H7 (cell line): ENCODE results near the gene ZC3H11A. TPM values are rescaled to one million over a fixed set of nuclear protein-coding genes. Genes with fewer than 3 reads are reported as not detected.
"Not testable (repeated sequence)": the region's sequence is repeated elsewhere in the genome, so short reads cannot be mapped to it uniquely, and the experiment has no call there.

Experiments
- DNase-seq: peaks from one replicate; pipeline ENCODE4 v3.0.0; 2012
- H3K27me3 ChIP-seq: 2 replicates; pipeline ENCODE4 v1.6.0; 2011; ENCODE audit warnings: mild to moderate bottlenecking, low read length; ENCODE audit not compliant: control insufficient read depth, insufficient read depth
- H3K36me3 ChIP-seq: replicated peaks from 2 replicates; pipeline ENCODE4 v1.5.1; 2011; ENCODE audit warnings: low read length; ENCODE audit not compliant: control insufficient read depth, insufficient read depth
- H3K4me3 ChIP-seq: 2 replicates; pipeline ENCODE4 v1.5.1; 2011; ENCODE audit warnings: low read depth, mild to moderate bottlenecking, control low read depth, low read length, moderate library complexity; ENCODE audit not compliant: insufficient read depth
- total RNA-seq: library from RNA; depleted of rRNA; stranded (reverse); fragments of >200 nt; shearing (Covaris generic); gene quantifications from 2 replicates; pipeline ENCODE4 v1.2.3, GENCODE V29; 2014; rRNA removed

Gene ZC3H11A
- 72.0 and 105 TPM in 2 replicates for total RNA-seq

DNA sequence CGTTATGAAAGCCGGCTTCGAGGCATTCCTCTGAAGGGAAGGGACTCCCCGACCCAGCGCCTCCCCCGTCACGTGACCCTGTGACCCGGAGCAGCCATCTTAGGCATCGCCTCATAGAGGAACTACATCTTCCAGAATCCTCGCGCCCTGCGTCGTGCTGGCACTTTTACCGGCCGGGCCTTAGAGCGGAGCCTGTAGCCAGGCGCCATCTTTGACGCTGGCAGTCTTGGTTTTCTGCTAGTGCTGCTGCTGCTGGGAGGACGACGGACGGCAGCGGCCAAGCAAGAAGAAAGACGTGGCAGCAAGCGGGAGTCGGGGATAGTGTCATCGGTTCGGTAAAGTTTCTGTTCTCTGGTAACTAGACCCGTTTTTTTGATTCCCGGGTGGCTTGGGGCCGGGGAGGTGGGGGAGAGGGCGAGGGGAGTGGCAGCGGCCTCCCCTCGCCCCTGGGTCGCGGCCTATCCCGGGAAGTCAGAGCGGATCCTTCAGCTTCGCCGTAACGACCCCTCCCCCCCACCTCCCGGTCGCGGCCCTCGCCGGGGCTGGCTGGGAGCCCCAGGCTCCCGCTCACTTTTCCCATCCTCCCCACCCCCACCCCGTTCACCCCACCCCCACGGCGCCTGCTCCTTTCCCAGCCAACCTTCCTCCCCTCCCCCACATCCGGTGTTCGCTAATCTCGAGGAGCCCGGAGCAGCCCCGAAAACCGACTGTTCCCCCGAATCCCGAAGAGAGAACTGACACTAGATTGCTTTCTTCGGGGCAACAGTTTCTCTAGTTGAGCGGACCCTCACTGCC lies at the start of gene ZC3H11A, which contains the start of gene ZBED6:
ZC3H11A (plus strand) TSS at position 183 of the 795 bp plus-strand sequence. CDS start 21,448 bp downstream, outside the sequence.
ZBED6 (plus strand) TSS at position 183 of the 795 bp plus-strand sequence. CDS start 1,900 bp downstream, outside the sequence.
- Histone ChIP-seq H3K27me3 (no peaks in the 10 kb centered on the region), H3K36me3 (peaks cover 10% of the 10 kb centered on the region), H3K4me3 (peak within 1 kb of the TSS; percentile 81)
- peak; percentile 93 for DNase-seq

DNA sequence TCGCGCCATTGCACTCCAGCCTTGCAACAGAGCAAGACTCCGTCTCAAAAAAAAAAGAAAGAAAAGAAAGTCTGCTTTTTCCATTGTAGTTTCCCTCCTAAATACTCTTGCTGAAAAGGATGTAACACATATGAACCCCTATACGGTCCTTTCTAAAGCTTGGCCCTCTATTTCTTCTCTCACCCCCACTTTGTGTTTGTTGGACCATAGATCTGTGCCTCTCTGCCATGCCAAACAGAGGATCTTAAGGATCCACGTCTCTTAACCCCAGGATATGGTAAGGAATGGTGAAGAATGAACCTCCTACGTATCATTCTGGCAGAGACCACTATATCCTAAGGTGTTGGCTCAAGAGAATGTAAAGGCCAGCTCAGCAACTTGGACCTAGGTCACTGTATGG lies 49.1 kb upstream of the ZC3H11A start:
- no peaks in the 10 kb centered on the region for H3K36me3 ChIP-seq
- H3K4me3 ChIP-seq, result no peak overlapping the region
- no peak for DNase-seq
- H3K27me3 ChIP-seq, result no peaks in the 10 kb centered on the region

GRCh38 chr1:203751051-203751450 lies 44.4 kb upstream of the ZC3H11A start:
- Histone ChIP-seq H3K27me3 (no peaks in the 10 kb centered on the region), H3K4me3 (no peak overlapping the region)
- DNase-seq, result no peak

GRCh38 chr1:203751618-203752361 lies 43.6 kb upstream of the ZC3H11A start:
- H3K36me3 ChIP-seq, DNase-seq, H3K27me3 ChIP-seq, H3K4me3 ChIP-seq: not testable (repeated sequence)

More at GRCh38 chr1:203751051-203751450, 44.4 kb upstream of the ZC3H11A start:
- no peaks in the 10 kb centered on the region for H3K36me3 ChIP-seq

- H3K4me3 ChIP-seq, result no peak overlapping the region
- H3K27me3 ChIP-seq, result no peaks in the 10 kb centered on the region
- H3K36me3 ChIP-seq, result no peaks in the 10 kb centered on the region
- no peak for DNase-seq
Observed at GRCh38 chr1:203754455-203754864, 41.0 kb upstream of the ZC3H11A start.

DNA sequence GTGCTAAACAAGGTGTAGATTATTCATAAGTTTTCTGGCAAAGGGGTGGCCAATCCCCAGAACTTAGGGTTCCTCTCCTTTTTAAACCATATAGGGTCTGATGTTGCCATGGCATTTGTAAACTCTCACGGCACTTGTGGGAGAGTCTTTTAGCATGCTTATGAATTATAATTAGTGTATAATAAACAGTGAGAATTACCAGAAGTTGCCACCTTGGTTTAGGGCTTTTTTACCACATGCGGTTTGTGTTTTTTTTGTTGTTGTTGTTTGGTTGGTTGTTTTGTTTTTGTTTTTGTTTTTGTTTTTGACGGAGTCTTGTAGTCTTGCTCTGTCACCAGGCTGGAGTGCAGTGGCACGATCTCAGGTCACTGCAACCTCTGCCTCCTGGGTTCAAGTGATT lies 39.4 kb upstream of the ZC3H11A start:
- Histone ChIP-seq H3K4me3 (no peak overlapping the region), H3K36me3 (no peaks in the 10 kb centered on the region), H3K27me3 (no peaks in the 10 kb centered on the region)
- no peak for DNase-seq

DNA sequence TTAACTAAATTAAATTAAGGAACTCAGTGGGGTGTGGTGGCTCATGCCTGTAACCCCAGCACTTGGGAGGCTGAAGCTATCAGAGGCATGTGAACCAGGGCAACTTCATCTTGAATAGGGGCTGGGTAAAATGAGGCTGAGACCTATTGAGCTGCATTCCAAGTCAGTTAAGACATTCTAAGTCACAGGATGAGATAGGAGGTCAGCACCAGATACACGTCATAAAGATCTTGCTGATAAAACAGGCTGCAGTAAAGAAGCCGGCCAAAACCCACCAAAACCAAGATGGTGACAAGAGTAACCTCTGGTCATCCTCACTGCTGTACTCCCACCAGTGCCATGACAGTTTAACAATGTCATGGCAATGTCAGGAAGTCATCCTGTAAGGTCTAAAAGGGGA lies 36.7 kb upstream of the ZC3H11A start:
- DNase-seq, H3K4me3 ChIP-seq, H3K36me3 ChIP-seq, H3K27me3 ChIP-seq: not testable (repeated sequence)

- H3K4me3 ChIP-seq, result no peak overlapping the region
- no peaks in the 10 kb centered on the region for H3K36me3 ChIP-seq
- no peaks in the 10 kb centered on the region for H3K27me3 ChIP-seq
- no peak for DNase-seq
Observed at GRCh38 chr1:203760506-203760905, 34.9 kb upstream of the ZC3H11A start.

- not testable (repeated sequence) for DNase-seq
Observed at GRCh38 chr1:203761958-203762357, 33.5 kb upstream of the ZC3H11A start.

GRCh38 chr1:203763505-203763904 lies 31.9 kb upstream of the ZC3H11A start:
- no peak for DNase-seq
- H3K27me3 ChIP-seq, result no peaks in the 10 kb centered on the region
- H3K4me3 ChIP-seq, result no peak overlapping the region

More at GRCh38 chr1:203761958-203762357, 33.5 kb upstream of the ZC3H11A start:
- H3K27me3 ChIP-seq, H3K4me3 ChIP-seq, H3K36me3 ChIP-seq: not testable (repeated sequence)

GRCh38 chr1:203764105-203765028 lies 31.1 kb upstream of the ZC3H11A start:
- DNase-seq, result no peak
- Histone ChIP-seq H3K4me3 (no peak overlapping the region), H3K27me3 (no peaks in the 10 kb centered on the region), H3K36me3 (no peaks in the 10 kb centered on the region)

More at GRCh38 chr1:203763505-203763904, 31.9 kb upstream of the ZC3H11A start:
- no peaks in the 10 kb centered on the region for H3K36me3 ChIP-seq

DNA sequence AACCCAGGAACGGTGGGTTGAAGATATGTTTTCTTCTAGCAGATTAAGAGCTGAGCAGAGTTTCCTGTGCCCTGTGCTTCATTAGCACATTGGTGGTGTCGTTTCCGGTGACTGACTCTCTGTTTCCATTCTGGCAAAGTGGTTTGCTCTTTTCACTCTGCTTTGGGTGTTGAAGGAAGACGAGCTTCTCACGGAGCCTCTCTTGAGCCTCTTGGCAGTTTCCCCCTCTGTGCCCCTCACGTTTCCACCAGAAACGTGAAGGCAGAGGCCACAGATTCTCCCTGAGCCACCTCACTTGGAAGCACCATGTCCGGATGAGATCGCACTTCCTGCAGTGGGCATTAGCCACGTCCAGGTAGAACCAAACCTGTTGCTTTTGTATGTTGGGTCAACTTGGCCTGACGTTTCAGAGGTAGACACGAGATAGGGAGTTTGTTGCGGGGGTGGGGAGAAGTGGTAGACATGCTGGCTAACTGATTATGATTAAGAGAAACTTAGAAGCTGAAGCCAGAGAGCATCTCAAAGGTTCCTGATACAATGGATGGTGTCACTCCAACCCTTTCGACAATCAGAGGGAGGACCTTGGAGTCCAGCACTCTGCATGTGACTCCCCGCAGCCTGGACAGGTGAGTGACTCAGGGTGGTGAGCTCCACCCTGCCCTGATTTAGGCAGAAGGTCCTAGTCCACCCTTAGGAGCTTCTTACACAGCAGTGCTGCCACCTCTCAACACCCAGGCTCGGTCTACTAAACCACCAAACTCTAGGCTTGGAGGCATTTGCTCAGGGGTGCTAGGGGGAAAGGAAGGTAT lies 30.2 kb upstream of the ZC3H11A start, which contains the start of gene LAX1:
LAX1 (plus strand) TSS at position 155 of the 809 bp plus-strand sequence; CDS start at position 538, 383 bp downstream.
- no peak for DNase-seq
- Histone ChIP-seq H3K36me3 (no peaks in the 10 kb centered on the region), H3K4me3 (no peak within 1 kb of the TSS), H3K27me3 (no peaks in the 10 kb centered on the region)

GRCh38 chr1:203768256-203768655 lies 27.2 kb upstream of the ZC3H11A start:
- no peak overlapping the region for H3K4me3 ChIP-seq
- H3K27me3 ChIP-seq, result no peaks in the 10 kb centered on the region
- no peak for DNase-seq
- H3K36me3 ChIP-seq, result no peaks in the 10 kb centered on the region
